K562 (cell line): ENCODE measurements around the gene MRPS10. TPM values are rescaled to one million over a fixed set of nuclear protein-coding genes. Genes with fewer than 3 reads are reported as not detected.

Experiments
- ADNP ChIP-seq: fragments of 200-800 bp; sonication (Bioruptor generic); IDR thresholded peaks from 2 replicates; pipeline ENCODE4 v1.6.1; 2016; ENCODE audit warnings: missing genetic modification characterization, missing compliant biosample characterization
- CREBBP ChIP-seq: IDR thresholded peaks from one replicate; pipeline ENCODE4 v1.6.1; 2012; ENCODE audit warnings: low read depth, mild to moderate bottlenecking, control low read depth, inconsistent platforms, low read length
- HNRNPK ChIP-seq: fragments of 200-400 bp; formaldehyde crosslinking; IDR thresholded peaks from one replicate; pipeline ENCODE4 v1.6.1; 2018; ENCODE audit warnings: mild to moderate bottlenecking, low read depth, low read length; ENCODE audit not compliant: poor library complexity, severe bottlenecking
- HNRNPUL1 ChIP-seq: fragments of 200-400 bp; formaldehyde crosslinking; IDR thresholded peaks from 2 replicates; pipeline ENCODE4 v1.6.1; 2017; ENCODE audit warnings: low read length
- KLF13 ChIP-seq: fragments of 450-650 bp; IDR thresholded peaks from 2 replicates; pipeline ENCODE4 v1.6.1; 2016; ENCODE audit warnings: missing genetic modification characterization, low read depth, mild to moderate bottlenecking, missing compliant biosample characterization, moderate library complexity, borderline replicate concordance
- MAFF ChIP-seq: IDR thresholded peaks from 2 replicates; pipeline ENCODE4 v1.6.1; 2012; ENCODE audit warnings: low read length, improper control_type of control experiment
- MBD2 ChIP-seq: sonication (generic); IDR thresholded peaks from 2 replicates; pipeline ENCODE4 v1.6.1; 2016; ENCODE audit warnings: low read depth, borderline replicate concordance
- SP2 ChIP-seq: IDR thresholded peaks from 2 replicates; pipeline ENCODE4 v1.6.1; 2011; ENCODE audit warnings: mild to moderate bottlenecking, low read depth, low read length, moderate library complexity; ENCODE audit not compliant: poor library complexity, severe bottlenecking; ENCODE audit errors: extremely low read depth
- TAF7 ChIP-seq: fragments of 450-650 bp; IDR thresholded peaks from 2 replicates; pipeline ENCODE4 v1.6.1; 2016; ENCODE audit warnings: missing genetic modification characterization, missing compliant biosample characterization
- U2AF2 ChIP-seq: fragments of 200-400 bp; formaldehyde crosslinking; optimal IDR thresholded peaks from 2 replicates; pipeline ENCODE3; 2017; ENCODE audit warnings: low read depth, mild to moderate bottlenecking, low read length
- XRCC5 ChIP-seq: fragments of 200-400 bp; formaldehyde crosslinking; IDR thresholded peaks from 2 replicates; pipeline ENCODE4 v1.6.1; 2017; ENCODE audit warnings: low read depth, mild to moderate bottlenecking, low read length
- ZBTB43 ChIP-seq: sonication (generic); formaldehyde crosslinking; IDR thresholded peaks from 2 replicates; pipeline ENCODE4 v1.8.0; 2023; ENCODE audit warnings: mild to moderate bottlenecking, missing genetic modification reagents
- ZNF318 ChIP-seq, 2 experiments: fragments of 450-650 bp; IDR thresholded peaks; 2 replicates each; pipeline ENCODE4 v1.6.1; 2016; ENCODE audit warnings: mild to moderate bottlenecking in 2 of 2, borderline replicate concordance in 1 of 2, low read depth in 1 of 2, moderate library complexity in 1 of 2
- ZNF583 ChIP-seq: fragments of 250-450 bp; sonication (Bioruptor Pico); IDR thresholded peaks from 2 replicates; pipeline ENCODE4 v1.4.0; 2020
- polyA plus RNA-seq, 8 experiments: library from polyadenylated mRNA; depleted of rRNA in 4 of 8; stranded (reverse) in 5 of 8; unstranded in 3 of 8; fragments of >200 nt; fragmentation: Nextera tagmentation in 2 of 8; fragmentation: Illumina TruSeq in 1 of 8; extraction: Ambion mirVana in 2 of 8; extraction: Trizol in 1 of 8; gene quantifications; 2 replicates each; pipeline versions ENCODE4 v1.2.1 to v1.2.3, GENCODE V29; 2011 to 2014; ENCODE audit warnings: inconsistent platforms in 1 of 8, missing spikeins in 1 of 8
- total RNA-seq, 7 experiments: library from RNA; depleted of rRNA in 6 of 7; stranded (reverse); fragments of >200 nt in 6 of 7; fragmentation: Illumina TruSeq in 2 of 7; extraction: Trizol in 2 of 7; gene quantifications; 2 replicates each; pipeline versions ENCODE4 v1.2.1 to v1.2.3, GENCODE V29; 2011 to 2021; ENCODE audit warnings: low replicate concordance in 1 of 7
- TF ChIP-seq, protein P1 (sequence below), 2 experiments: fragments of 450-650 bp in 1 of 2; sonication (generic) in 1 of 2; formaldehyde crosslinking in 1 of 2; IDR thresholded peaks in 1 of 2; conservative IDR thresholded peaks in 1 of 2; 2 replicates each; pipeline versions ENCODE4 v1.6.1 to v1.8.1; 2016 to 2023; ENCODE audit warnings: mild to moderate bottlenecking in 2 of 2, moderate library complexity in 2 of 2, inconsistent platforms in 1 of 2, missing genetic modification reagents in 1 of 2

The MRPS10 gene
- total and polyA plus RNA-seq, 9 of the 15 experiments (the other 6 are each of a cell fraction or from before 2014, with no cell fraction given) = 48.6 to 166 (median 93.7) TPM

DNA sequence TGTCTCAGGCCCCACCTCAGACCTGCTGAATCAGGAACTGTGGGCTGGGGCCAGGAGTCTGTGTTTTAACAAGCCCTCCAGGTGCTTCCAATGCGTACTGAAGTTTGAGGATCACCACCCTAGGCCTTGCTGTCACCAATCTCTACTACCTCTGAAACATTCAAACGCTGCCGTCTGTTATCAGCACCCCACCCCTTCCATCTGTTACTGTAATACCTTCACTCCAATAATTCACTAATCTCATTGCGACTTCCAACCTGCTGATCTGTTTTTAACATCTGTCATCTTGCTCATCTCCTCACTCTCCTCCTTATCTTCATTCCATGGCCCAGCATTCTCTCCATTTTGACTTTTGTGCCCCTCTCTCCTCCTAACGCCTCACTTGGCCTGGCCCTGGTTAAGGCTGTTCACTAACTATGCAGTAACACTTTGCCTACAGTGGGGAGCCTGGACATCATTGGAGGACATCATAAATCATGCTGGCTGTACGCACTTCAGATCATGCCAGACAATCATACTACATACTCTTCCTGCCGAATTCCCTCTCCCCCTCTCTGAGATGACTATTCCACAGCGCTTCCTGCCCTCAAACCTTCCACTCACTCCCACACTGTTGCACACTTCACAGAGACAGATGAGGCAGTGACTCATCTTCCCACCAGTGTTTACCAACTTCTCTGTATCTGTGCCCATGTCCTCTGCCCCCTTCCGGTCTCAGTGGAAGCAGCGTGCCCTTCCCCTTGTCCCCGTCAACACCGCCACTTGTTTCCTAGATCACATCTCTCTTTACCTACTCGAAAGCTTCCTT is 19.9 kb downstream of the MRPS10 start (continued):
- TF ChIP-seq MAFF (peak; percentile 6; the same call in 1 of the 2 replicates), XRCC5 (no peak; the same call in 1 of the 2 replicates), ADNP (tag) (peak; percentile 64; the same call in 1 of the 2 replicates), ZNF318 (IDR thresholded peaks at IDR 0.05; ENCODE audit: borderline replicate concordance in 1 of 2, low read depth in 1 of 2) (peak in 1 of 2 experiments; percentile 69; a peak in 2 of 4 replicates), HNRNPUL1 (no peak), ZNF583 (CRISPR knock-in tag) (0 out of 2 replicates have a peak, but pooled peaks have one; percentile 25), U2AF2 (no peak), SP2 (no peak), CREBBP (no peak), KLF13 (tag) (peak; percentile 65; the same call in 1 of the 2 replicates), MBD2 (peak; percentile 56; the same call in 1 of the 2 replicates), HNRNPK (no peak), TAF7 (0 out of 2 replicates have a peak, but pooled peaks have one; percentile 4), ZBTB43 (CRISPR knock-in tag) (peak; percentile 62; the same call in 1 of the 2 replicates)
- TF ChIP-seq, protein P1, sequence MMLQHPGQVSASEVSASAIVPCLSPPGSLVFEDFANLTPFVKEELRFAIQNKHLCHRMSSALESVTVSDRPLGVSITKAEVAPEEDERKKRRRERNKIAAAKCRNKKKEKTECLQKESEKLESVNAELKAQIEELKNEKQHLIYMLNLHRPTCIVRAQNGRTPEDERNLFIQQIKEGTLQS (IDR thresholded peaks at IDR 0.05) = peak; percentile 94
- TF ChIP-seq, protein P1 (CRISPR knock-in tag; conservative IDR thresholded peaks at IDR 0.05) = 0 out of 2 replicates have a peak, but pooled peaks have one; percentile 38
